EL (cell line): Measurements from ENCODE around the gene CTNNA3.

ENCODE experiments used
- DNase-seq: peaks from one replicate; pipeline ENCODE4 v3.0.0-alpha.2; 2016

Gene CTNNA3

DNA sequence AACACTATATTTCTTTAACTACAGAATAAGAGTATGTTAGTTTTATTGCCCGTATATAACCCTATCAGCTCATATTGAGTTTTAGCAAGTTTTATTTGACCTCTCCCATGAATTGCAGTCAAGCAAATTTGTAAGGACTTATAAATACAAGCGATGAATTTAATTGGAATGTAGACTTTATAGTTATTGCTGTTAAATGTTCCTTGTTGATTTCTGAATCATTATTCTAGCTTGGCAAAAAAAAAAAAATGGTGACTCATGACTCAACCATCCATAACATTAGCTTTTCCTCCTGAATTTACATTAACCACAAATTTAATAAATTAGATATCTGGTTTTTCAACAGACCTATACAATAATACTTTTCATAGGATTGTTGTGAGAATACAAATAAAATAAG is 1104.1 kb downstream of the CTNNA3 start:
- DNase-seq = peak; percentile 66

DNA sequence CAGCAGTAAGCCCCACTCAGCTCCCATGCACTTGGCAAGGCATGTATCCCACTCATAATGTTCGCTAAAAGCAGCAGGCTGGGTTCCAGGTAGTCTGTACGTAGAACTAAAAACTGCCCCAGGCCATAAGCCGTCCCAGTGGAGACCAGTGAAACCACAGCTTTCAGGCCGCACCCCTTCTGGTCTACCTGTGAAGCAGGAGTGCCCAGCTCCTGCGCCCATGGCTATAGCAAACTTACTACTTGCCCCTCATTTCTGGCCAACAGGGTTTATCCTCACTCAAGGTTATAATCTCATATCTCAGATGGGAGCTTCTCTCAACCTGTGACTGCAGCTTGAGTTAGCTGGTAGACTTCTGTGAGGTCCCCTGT is 1108.3 kb downstream of the CTNNA3 start:
- no peak for DNase-seq

- no peak for DNase-seq
Observed at GRCh38 chr10:66586897-66587679, 1108.9 kb downstream of the CTNNA3 start.

DNA sequence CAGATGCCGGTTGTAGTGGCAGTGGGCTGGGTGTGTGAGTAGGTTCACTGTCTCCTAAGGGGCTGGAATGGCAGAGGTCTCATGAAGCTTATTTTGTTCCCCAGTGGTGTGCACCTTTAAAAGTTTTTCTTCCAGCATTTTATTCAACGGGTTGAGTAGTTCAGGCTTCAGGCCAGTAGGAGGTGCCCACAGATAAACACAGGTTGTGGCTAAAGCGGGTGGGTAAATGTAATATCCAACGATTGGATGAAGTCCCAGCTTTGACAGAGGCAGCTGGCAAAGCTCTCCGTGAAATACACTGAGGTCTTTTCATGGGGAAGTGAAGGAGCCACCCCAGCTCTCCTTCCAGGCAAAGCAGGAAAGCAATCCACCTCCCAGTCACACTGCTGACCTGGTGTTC is 1109.9 kb downstream of the CTNNA3 start:
- peak; percentile 25 for DNase-seq

DNA sequence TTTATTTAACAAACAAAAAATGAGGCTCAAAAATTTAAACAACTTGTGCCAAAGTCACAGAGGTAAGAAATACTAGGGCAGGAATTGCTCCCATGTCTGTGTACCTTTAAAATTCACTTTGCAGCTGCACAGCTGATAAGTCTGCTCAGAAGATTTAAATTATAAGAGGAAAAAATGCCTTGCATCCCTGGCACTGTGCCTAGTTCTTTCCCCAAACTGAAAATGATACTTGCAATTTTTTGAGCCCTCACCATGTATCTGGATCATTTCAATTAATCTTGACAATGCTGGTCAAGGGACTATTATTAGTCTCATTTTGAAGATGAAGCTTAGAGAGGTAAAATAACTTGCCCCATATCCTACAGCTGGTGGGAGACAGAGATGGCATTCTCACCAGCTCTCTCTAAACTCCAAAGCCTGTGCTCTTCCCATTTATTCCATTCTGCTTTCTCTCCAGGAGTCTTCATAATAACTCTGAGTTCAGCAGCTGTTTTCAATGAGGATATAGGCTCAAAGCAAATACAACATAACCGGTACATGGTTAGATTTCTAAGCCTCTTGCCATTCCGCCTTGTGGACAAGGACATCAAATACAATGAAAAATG is 1120.6 kb downstream of the CTNNA3 start:
- no peak for DNase-seq

DNA sequence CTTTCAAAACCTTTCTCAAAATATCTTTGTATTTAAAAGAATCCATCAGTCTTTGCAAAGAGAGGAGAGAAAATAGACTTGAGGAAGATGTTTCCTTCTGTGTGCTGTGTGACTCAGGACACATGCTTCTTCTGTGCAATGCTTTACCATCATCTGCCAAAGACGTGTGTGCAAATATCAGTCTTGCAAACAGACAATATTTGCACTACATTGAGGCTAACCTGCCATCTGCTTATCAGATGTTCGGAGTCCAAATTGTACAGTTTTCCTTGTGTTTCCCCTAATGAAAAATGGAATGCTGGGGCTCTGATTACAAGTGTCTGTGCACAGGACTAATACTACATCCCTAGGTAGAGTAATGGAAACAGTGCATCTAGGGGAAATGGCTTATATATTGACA is 1123.3 kb downstream of the CTNNA3 start:
- DNase-seq = no peak

GRCh38 chr10:66565999-66566398 is 1130.0 kb downstream of the CTNNA3 start:
- no peak for DNase-seq

GRCh38 chr10:66564287-66564686 is 1131.7 kb downstream of the CTNNA3 start:
- DNase-seq = peak; percentile 1

GRCh38 chr10:66555061-66555460 is 1140.9 kb downstream of the CTNNA3 start:
- peak; percentile 3 for DNase-seq

DNA sequence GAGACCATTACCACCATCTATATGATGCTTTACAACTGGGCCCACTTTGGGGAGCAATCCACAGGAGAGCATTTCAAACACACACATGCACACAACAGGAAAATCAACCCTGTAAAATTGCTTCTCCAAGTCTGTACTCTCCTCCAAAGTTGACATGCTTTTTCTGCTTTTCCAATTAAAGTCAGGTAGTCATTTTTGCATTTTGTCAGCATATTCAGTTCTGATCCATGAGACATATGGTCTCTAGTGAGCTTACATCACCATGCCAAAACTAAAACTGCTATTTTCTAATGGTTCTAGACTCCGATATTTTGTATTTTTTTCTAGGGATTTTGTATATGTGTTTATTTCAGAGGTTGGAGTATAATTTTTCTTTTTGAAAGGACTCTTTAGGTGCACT is 1143.7 kb downstream of the CTNNA3 start:
- no peak for DNase-seq

GRCh38 chr10:66550351-66550750 is 1145.6 kb downstream of the CTNNA3 start:
- DNase-seq = no peak

DNA sequence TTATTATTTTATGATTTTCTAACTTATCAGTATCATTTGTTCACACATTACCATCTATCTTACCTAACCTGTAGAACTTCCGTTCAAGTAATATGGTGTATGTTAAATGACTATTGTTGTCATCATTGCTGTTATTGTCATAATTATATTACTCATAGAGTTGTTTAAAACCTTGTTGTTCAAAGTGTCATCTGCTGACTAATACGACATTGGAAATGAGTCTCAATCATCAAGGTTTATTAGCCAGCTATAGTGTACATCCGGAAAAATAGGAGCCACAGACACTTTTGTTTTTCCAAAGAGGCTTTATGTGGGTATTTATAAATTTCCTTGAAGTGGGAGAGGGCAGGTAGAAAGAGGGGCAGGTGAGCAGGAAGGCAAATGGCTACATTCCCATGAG is 1157.1 kb downstream of the CTNNA3 start:
- no peak for DNase-seq

GRCh38 chr10:66538371-66538770 is 1157.6 kb downstream of the CTNNA3 start:
- no peak for DNase-seq

DNA sequence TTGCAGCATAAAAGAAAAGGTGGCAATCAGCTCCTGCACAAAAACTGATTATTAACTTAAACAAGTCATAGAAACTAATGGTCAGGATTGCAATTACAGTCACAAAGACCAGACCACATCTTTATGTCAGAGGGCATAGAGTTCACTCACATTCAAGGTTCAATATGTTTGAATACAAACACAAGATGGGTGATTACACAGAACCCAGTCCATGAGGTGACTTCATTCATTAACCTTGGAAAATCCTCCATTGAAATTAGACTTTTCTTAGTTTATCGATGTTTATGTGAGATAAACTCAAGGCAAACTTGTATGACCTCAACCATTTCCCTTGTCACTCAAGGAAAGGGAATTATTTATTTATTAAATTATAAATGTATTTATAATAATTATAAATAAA is 1158.8 kb downstream of the CTNNA3 start:
- DNase-seq = no peak

DNA sequence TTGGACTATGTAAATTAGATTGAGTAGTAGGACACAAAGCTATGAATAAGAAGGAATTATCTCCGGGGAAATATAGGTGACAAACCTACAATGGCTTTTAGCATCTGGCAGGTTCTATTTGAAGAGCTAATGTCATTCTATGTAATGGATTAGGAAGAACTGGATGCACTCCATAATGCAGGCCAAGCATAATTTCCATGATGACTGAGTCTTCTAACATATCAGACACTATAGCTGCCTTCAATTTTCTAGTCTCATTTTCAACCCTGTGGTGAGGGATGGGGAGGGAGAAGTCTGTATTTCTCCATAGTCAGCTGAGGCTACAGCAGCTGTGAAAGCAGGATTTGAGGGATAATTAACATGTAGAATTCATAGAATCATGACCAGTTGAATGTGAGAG is 1160.6 kb downstream of the CTNNA3 start:
- DNase-seq = no peak

- DNase-seq = no peak
Observed at GRCh38 chr10:66534866-66535265, 1161.1 kb downstream of the CTNNA3 start.

- no peak for DNase-seq
Observed at GRCh38 chr10:66521506-66521905, 1174.5 kb downstream of the CTNNA3 start.

GRCh38 chr10:66519616-66520015 is 1176.4 kb downstream of the CTNNA3 start:
- DNase-seq = no peak

- DNase-seq = no peak
Observed at GRCh38 chr10:66514666-66515065, 1181.3 kb downstream of the CTNNA3 start.

DNA sequence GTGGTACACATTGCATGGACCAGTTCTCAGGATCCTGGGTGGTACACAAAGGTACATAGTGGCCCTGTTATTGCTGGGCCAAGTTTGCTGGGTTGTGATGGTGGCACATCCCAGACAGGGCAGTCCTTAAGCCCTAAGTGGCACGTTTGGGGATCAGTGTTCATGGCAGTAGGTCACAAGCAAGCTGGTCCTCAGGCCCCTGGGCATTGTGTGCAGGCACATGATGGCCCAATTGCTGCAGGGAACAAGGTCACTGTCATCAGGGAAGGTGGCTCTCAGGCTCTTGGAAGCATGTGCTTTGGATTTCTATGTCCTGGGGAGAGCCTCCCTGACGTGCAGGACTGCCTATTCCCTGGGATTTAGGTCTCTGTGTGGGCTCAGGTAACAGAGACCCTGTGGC is 1182.5 kb downstream of the CTNNA3 start:
- no peak for DNase-seq

GRCh38 chr10:66505003-66505657 is 1190.9 kb downstream of the CTNNA3 start:
- DNase-seq = peak; percentile 3

- no peak for DNase-seq
Observed at GRCh38 chr10:66501356-66501755, 1194.6 kb downstream of the CTNNA3 start.

DNA sequence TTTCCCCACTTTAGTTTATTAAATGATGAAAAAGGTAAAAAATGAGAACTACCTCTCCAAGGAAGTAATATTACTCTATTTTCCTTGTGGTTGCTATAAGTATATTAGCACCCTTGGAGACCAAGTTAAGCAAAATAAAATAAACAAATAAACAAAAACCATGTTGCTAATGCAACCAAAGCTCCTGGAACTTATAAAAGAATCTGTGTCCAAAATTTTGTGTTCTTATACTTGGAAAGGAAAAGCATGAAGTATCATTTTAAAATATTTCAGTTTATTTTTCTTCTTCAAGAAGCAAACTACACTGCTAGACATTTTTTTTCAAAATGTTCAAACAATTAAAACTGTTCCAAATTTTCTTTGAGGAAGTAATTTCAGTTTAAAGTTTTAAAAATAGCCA is 1212.0 kb downstream of the CTNNA3 start:
- no peak for DNase-seq

- DNase-seq = no peak
Observed at GRCh38 chr10:66472156-66472555, 1223.8 kb downstream of the CTNNA3 start.
